ENCODE results near the gene ABTB1.

- TF ChIP-seq KDM4B (IDR thresholded peaks at IDR 0.05; ENCODE audit: borderline replicate concordance in 2 of 2, low read depth in 1 of 2) (no peak), TGIF2 (CRISPR knock-in tag; IDR thresholded peaks at IDR 0.05) (no peak), GATA2 (CRISPR knock-in tag; IDR thresholded peaks at IDR 0.05) (no peak), CTCF (IDR thresholded peaks at IDR 0.05 in 2 of 3, conservative IDR thresholded peaks at IDR 0.05 in 1 of 3; ENCODE audit: insufficient read depth in 2 of 3, low read depth in 1 of 3, low read length in 3 of 3) (no peak), RB1 (IDR thresholded peaks at IDR 0.05; ENCODE audit: low read depth) (no peak), YY1 (IDR thresholded peaks at IDR 0.05; ENCODE audit: borderline replicate concordance in 1 of 3, control insufficient read depth in 1 of 3, extremely low read depth in 1 of 3, insufficient read depth in 3 of 3, insufficient read length in 1 of 3, insufficient replicate concordance in 2 of 3, low read depth in 1 of 3, low read length in 2 of 3) (no peak), MEIS2 (IDR thresholded peaks at IDR 0.05; ENCODE audit: partially characterized antibody) (no peak), CC2D1A (IDR thresholded peaks at IDR 0.05) (no peak), POLR2A (conservative IDR thresholded peaks at IDR 0.05) (no peak), SRSF9 (IDR thresholded peaks at IDR 0.05; ENCODE audit: borderline replicate concordance, low read depth, low read length) (no peak)
- TF ChIP-seq, protein P1, sequence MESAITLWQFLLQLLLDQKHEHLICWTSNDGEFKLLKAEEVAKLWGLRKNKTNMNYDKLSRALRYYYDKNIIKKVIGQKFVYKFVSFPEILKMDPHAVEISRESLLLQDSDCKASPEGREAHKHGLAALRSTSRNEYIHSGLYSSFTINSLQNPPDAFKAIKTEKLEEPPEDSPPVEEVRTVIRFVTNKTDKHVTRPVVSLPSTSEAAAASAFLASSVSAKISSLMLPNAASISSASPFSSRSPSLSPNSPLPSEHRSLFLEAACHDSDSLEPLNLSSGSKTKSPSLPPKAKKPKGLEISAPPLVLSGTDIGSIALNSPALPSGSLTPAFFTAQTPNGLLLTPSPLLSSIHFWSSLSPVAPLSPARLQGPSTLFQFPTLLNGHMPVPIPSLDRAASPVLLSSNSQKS (CRISPR knock-in tag; IDR thresholded peaks at IDR 0.05), result no peak
- TF ChIP-seq, protein P2, sequence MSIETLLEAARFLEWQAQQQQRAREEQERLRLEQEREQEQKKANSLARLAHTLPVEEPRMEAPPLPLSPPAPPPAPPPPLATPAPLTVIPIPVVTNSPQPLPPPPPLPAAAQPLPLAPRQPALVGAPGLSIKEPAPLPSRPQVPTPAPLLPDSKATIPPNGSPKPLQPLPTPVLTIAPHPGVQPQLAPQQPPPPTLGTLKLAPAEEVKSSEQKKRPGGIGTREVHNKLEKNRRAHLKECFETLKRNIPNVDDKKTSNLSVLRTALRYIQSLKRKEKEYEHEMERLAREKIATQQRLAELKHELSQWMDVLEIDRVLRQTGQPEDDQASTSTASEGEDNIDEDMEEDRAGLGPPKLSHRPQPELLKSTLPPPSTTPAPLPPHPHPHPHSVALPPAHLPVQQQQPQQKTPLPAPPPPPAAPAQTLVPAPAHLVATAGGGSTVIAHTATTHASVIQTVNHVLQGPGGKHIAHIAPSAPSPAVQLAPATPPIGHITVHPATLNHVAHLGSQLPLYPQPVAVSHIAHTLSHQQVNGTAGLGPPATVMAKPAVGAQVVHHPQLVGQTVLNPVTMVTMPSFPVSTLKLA (conservative IDR thresholded peaks at IDR 0.05), result no peak
- TF ChIP-seq, protein P3, sequence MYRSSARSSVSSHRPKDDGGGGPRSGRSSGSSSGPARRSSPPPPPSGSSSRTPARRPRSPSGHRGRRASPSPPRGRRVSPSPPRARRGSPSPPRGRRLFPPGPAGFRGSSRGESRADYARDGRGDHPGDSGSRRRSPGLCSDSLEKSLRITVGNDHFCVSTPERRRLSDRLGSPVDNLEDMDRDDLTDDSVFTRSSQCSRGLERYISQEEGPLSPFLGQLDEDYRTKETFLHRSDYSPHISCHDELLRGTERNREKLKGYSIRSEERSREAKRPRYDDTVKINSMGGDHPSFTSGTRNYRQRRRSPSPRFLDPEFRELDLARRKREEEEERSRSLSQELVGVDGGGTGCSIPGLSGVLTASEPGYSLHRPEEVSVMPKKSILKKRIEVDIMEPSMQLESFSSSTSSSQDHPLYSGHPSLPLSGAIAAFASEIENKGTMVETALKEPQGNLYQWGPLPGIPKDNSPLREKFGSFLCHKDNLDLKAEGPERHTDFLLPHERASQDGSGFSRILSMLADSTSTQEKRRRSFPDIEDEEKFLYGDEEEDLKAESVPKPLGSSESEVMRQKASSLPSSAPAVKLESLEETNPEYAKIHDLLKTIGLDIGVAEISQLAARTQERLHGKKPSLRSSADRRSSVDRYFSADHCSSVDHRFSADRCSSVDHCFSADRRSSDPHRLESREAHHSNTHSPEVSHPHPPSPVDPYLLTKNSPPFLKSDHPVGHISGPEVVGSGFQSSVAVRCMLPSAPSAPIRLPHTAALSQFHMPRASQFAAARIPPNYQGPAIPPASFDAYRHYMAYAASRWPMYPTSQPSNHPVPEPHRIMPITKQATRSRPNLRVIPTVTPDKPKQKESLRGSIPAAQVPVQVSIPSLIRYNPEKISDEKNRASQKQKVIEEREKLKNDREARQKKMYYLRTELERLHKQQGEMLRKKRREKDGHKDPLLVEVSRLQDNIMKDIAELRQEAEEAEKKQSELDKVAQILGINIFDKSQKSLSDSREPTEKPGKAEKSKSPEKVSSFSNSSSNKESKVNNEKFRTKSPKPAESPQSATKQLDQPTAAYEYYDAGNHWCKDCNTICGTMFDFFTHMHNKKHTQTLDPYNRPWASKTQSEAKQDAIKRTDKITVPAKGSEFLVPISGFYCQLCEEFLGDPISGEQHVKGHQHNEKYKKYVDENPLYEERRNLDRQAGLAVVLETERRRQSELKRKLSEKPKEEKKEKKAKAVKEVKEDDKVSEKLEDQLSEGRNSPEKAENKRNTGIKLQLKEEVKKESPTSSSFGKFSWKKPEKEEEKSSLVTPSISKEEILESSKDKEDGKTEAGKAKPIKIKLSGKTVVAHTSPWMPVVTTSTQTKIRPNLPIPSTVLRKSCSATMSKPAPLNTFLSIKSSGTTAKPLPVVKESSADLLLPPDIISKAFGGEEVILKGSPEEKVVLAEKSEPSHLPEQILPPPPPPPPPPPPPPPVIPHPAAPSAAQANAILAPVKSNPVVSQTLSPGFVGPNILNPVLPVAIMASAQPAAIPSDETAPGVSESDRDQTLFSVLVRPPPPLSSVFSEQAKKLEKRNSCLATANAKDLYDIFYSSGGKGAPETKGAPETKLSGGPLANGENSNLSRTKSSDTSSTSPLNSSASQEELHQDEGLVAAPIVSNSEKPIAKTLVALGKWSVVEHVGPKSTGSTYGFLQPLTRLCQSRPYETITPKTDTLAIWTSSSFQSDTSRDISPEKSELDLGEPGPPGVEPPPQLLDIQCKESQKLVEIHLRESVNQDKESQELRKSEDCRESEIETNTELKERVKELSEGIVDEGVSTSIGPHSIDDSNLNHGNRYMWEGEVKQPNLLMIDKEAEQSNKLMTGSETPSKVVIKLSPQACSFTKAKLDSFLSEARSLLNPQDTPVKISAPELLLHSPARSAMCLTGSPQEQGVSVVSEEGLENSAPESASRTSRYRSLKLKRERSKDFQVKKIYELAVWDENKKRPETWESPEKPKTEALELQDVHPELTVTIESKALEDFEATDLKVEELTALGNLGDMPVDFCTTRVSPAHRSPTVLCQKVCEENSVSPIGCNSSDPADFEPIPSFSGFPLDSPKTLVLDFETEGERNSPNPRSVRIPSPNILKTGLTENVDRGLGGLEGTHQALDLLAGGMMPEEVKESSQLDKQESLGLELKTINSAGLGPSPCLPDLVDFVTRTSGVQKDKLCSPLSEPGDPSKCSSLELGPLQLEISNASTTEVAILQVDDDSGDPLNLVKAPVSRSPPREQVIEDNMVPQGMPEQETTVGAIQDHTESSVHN (IDR thresholded peaks at IDR 0.05; ENCODE audit: borderline replicate concordance in 1 of 2, low read depth in 1 of 2), result no peak
- TF ChIP-seq, protein P4, sequence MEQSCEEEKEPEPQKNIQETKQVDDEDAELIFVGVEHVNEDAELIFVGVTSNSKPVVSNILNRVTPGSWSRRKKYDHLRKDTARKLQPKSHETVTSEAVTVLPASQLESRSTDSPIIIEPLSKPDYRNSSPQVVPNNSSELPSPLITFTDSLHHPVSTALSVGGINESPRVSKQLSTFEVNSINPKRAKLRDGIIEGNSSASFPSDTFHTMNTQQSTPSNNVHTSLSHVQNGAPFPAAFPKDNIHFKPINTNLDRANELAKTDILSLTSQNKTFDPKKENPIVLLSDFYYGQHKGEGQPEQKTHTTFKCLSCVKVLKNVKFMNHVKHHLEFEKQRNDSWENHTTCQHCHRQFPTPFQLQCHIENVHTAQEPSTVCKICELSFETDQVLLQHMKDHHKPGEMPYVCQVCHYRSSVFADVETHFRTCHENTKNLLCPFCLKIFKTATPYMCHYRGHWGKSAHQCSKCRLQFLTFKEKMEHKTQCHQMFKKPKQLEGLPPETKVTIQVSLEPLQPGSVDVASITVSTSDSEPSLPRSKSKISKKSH (CRISPR knock-in tag; IDR thresholded peaks at IDR 0.05), result no peak
Measured at GRCh38 chr3:127714866-127715265, 42.1 kb downstream of the ABTB1 start.

Data from K562 (cell line).